D721Med (cell line): ENCODE measurements around the gene CENPP.
"Not testable (repeated sequence)": the region's sequence is repeated elsewhere in the genome, so short reads cannot be mapped to it uniquely, and the experiment has no call there.

Source experiments
- DNase-seq: peaks from one replicate; pipeline ENCODE4 v3.0.0; 2011; ENCODE audit warnings: low spot score; ENCODE audit not compliant: insufficient read length
- FAIRE-seq: peaks from 2 replicates; lab custom pipeline; 2011; peaks lifted over from hg19 to GRCh38; lab: Jason Lieb, UNC
- CTCF ChIP-seq: IDR thresholded peaks from 2 replicates; pipeline ENCODE4 v1.5.1; 2012; ENCODE audit warnings: mild to moderate bottlenecking, control low read depth; ENCODE audit not compliant: insufficient read depth; ENCODE audit errors: missing control alignments

Gene CENPP

GRCh38 chr9:92404042-92404836 lies 78.5 kb downstream of the CENPP start, which contains the start of gene OGN:
Gene OGN (minus strand): TSS chr9:92404578. CDS start chr9:92403407, 1,171 bp downstream.
- TF ChIP-seq CTCF, result no peak
- FAIRE-seq, result no peak
- no peak for DNase-seq

DNA sequence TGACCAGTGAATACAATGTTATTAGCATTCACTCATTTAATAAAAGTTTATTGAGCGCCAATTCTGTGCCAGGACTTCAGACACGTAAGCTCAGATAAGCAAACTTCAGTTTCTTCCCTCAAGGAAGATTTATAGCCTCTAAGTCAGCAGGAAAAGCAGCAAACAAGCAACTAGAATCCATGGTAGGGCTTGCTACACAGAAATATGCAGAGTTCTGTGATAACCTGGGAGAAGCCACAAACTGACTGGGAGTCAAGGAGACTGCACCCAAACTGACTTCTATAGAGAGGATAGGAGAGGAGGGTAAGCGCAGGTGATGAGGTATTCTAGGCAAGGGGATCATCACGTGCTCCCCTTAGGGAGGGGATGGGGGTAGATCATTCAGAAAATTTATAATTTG lies 80.1 kb downstream of the CENPP start:
- FAIRE-seq (no peak), DNase-seq (no peak)

GRCh38 chr9:92406477-92406876 lies 80.7 kb downstream of the CENPP start:
- no peak for TF ChIP-seq CTCF
- FAIRE-seq (no peak), DNase-seq (no peak)

More for the DNA sequence above, 80.1 kb downstream of the CENPP start:
- TF ChIP-seq CTCF, result no peak

DNA sequence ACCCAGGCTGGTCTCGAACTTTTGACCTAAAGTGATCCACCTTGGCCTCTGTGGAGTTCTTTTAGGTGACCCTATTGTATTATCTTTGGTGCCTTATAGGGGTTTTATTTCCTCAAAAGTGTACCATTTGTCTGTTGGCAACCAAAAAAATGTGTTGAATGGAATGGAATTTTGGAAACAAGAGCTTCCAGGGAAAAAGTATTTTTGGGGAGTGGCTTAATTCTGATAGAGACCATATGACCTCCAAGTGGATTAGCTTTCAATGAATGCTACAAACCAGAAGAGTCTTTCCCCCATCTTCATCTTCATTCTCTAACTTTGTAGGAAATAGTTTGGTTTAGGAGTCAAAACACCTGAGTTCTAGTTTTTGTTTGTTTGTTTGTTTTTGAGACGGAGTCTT lies 82.1 kb downstream of the CENPP start:
- no peak for FAIRE-seq

DNA sequence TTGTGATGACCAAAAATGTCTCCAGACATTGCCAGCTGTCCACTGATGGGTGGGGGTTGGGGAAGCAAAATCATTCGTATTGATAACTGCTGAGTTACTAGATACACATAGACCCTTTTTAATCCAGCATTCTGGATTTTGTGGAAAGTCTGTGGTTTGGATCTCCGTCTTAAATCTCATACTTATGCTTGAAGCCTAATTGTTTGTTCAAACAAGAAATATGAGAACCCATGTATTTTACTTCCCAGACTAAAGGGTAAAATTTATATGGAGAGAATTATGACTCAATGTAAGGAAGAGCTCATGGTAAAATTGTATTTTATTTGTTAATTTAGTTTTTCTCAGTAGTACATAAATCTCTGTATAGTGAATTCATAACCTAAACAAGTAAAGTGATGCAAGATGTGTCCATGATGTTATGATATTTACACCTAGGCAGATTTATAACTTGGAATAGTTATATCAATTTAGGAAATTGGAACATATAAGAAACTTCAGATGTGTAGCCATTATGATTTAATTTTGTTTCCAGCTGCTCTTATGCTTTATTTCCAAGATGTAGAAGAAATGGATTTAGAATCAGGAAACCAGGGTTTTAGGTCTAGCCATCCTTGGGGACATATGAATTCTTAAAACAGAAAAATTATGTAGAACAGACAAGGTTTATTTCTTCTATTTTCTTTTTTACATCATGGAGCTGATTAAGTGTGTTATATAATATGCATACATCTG lies 83.2 kb downstream of the CENPP start:
- TF ChIP-seq CTCF, result no peak
- DNase-seq, result no peak
- FAIRE-seq, result no peak

More for the DNA sequence above, 82.1 kb downstream of the CENPP start:
- no peak for DNase-seq
- no peak for TF ChIP-seq CTCF

DNA sequence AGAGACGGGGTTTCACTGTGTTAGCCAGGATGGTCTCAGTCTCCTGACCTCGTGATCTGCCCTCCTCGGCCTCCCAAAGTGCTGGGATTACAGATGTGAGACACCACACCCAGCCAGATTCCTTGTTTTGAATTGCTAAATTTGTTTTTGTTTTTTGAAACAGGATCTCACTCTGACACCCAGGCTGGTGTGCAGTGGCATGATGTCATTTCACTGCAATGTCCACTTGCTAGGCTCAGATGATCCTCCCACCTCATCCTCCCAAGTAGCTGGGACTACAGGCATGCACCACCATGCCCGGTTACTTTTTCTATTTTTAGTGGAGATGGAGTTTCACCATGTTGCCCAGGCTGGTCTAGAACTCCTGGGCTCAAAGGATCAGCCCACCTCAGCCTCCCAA lies 85.4 kb downstream of the CENPP start:
- not testable (repeated sequence) for FAIRE-seq, DNase-seq

DNA sequence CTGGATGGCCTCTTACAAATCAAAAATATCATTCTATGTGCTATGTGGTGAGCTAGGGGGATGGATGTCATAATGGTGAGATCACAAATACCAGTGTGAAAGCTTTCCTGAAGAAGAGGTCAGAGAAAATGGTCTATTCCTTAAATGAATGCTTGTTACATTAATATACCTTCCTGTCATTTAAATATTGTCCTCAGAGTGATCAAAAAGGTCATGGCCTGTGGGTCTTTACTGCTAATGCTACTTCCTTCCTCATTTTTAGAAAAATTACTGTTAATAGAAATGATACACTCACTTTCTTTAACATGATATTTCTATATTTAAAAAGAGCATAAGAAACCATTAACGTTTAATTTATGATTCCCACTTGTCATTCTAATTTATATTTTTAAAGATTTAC lies 88.8 kb downstream of the CENPP start:
- TF ChIP-seq CTCF, result no peak
- DNase-seq (no peak), FAIRE-seq (no peak)
